Posterior cingulate gyrus (tissue), 11 donors: Measurements from ENCODE around the gene CPSF3.
"Not testable (repeated sequence)": the region's sequence is repeated elsewhere in the genome, so short reads cannot be mapped to it uniquely, and the experiment has no call there.

ENCODE experiments used
- DNase-seq, 10 donors: peaks; one replicate each; pipeline versions ENCODE4 v3.0.0 to v3.0.0-alpha.2; 2020 to 2021; ENCODE audit warnings: mixed read lengths in 3 of 10
- intact Hi-C: fragments of 100-400 bp; cut with DNase I; formaldehyde crosslinking; loops from one replicate; pipeline ENCODE4 v1.15.1; 2023

Gene CPSF3

GRCh38 chr2:9392898-9393765 lies 30.3 kb upstream of the CPSF3 start:
- intact Hi-C loops, result no loop called here
- DNase-seq, result peak in 2 of 10 donors; percentile 74 to 82

- intact Hi-C loops, result no loop called here
- peak in 1 of 10 donors; percentile 70 for DNase-seq
Observed at GRCh38 chr2:9394816-9395215, 28.6 kb upstream of the CPSF3 start.

GRCh38 chr2:9397201-9397600 lies 26.3 kb upstream of the CPSF3 start:
- DNase-seq, result peak in 1 of 10 donors; percentile 77
- intact Hi-C loops, result no loop called here

GRCh38 chr2:9398251-9398650 lies 25.2 kb upstream of the CPSF3 start:
- intact Hi-C loops, DNase-seq: not testable (repeated sequence)

GRCh38 chr2:9398881-9399780 lies 24.3 kb upstream of the CPSF3 start:
- intact Hi-C loops, result no loop called here
- DNase-seq, result peak in 1 of 10 donors; percentile 69

GRCh38 chr2:9400268-9401058 lies 23.0 kb upstream of the CPSF3 start:
- intact Hi-C loops, result no loop called here
- DNase-seq, result peak in 1 of 10 donors; percentile 27

GRCh38 chr2:9401059-9401547 lies 22.4 kb upstream of the CPSF3 start:
- intact Hi-C loops, result no loop called here
- peak in 1 of 10 donors; percentile 78 for DNase-seq

GRCh38 chr2:9401646-9402371 lies 21.6 kb upstream of the CPSF3 start:
- DNase-seq, result peak in 1 of 10 donors; percentile 77
- intact Hi-C loops, result no loop called here

- intact Hi-C loops, result no loop called here
- DNase-seq, result no peak
Observed at GRCh38 chr2:9403924-9404323, 19.5 kb upstream of the CPSF3 start.

- intact Hi-C loops, result no loop called here
- DNase-seq, result no peak
Observed at GRCh38 chr2:9404451-9404850, 19.0 kb upstream of the CPSF3 start.

- DNase-seq, result no peak
- intact Hi-C loops, result no loop called here
Observed at GRCh38 chr2:9405636-9406035, 17.8 kb upstream of the CPSF3 start.

- DNase-seq, result peak in 1 of 10 donors; percentile 54
- intact Hi-C loops, result no loop called here
Observed at GRCh38 chr2:9406529-9407362, 16.7 kb upstream of the CPSF3 start.

- intact Hi-C loops, result no loop called here
Observed at GRCh38 chr2:9407363-9407811, 16.1 kb upstream of the CPSF3 start.

GRCh38 chr2:9408641-9409151 lies 14.8 kb upstream of the CPSF3 start:
- intact Hi-C loops, result no loop called here
- peak in 7 of 10 donors; percentile 41 to 94 (median 67) for DNase-seq

More at GRCh38 chr2:9407363-9407811, 16.1 kb upstream of the CPSF3 start:
- DNase-seq, result peak in 1 of 10 donors; percentile 40

- intact Hi-C loops, result no loop called here
Observed at GRCh38 chr2:9410108-9410507, 13.3 kb upstream of the CPSF3 start.

GRCh38 chr2:9412781-9413180 lies 10.7 kb upstream of the CPSF3 start:
- DNase-seq, result no peak
- intact Hi-C loops, result no loop called here

More at GRCh38 chr2:9410108-9410507, 13.3 kb upstream of the CPSF3 start:
- no peak for DNase-seq

- DNase-seq, result no peak
- intact Hi-C loops, result no loop called here
Observed at GRCh38 chr2:9415516-9416169, 7.8 kb upstream of the CPSF3 start.
